ENCODE measurements around the gene PLA2G4B. TPM values are rescaled to one million over a fixed set of nuclear protein-coding genes. Genes with fewer than 3 reads are reported as not detected.

Gene PLA2G4B
- total and polyA plus RNA-seq, 9 donors: 4.8 to 17.5 (median 10.6) TPM

DNA sequence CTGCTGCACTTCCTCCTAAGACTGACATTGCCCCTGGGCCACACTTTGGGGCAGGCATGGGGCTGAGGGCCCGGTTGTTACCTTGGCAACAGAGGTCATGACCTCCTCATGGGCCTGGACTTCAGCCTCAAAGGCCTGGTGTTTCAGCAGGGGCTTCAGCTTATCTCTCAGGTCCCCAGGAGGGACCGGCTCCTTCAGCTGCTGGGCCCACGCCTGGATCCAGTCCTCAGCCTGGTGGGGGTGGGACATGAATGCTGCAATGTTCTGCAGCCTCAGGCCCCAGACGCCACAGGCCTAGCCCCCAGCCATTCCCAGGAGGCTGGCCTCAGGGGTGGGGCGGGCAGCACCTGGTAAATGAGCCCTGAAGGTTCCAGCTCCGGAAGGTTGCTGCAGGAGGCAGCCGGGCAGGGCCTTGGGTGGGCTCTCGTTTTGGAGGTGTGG, 27.6 kb downstream of the PLA2G4B start:
- intact Hi-C loops (cut with DNase I): no loop called here
- H3K4me1 ChIP-seq (ENCODE audit: insufficient read depth): no peaks in the 10 kb centered on the region
- WGBS, 3 donors: 78 to 82% (median 81%) methylated on average over 7 to 8 of the region's 8 CpGs
- H3K36me3 ChIP-seq: no peaks in the 10 kb centered on the region
- H3K9me3 ChIP-seq: no peaks in the 10 kb centered on the region
- DNase-seq: no peak
- no peak overlapping the region for H3K27ac ChIP-seq
- H3K4me3 ChIP-seq: no peak overlapping the region
- TF ChIP-seq POLR2A (IDR thresholded peaks at IDR 0.05) (no peak), EP300 (IDR thresholded peaks at IDR 0.05) (no peak)
- TF ChIP-seq, protein P1, sequence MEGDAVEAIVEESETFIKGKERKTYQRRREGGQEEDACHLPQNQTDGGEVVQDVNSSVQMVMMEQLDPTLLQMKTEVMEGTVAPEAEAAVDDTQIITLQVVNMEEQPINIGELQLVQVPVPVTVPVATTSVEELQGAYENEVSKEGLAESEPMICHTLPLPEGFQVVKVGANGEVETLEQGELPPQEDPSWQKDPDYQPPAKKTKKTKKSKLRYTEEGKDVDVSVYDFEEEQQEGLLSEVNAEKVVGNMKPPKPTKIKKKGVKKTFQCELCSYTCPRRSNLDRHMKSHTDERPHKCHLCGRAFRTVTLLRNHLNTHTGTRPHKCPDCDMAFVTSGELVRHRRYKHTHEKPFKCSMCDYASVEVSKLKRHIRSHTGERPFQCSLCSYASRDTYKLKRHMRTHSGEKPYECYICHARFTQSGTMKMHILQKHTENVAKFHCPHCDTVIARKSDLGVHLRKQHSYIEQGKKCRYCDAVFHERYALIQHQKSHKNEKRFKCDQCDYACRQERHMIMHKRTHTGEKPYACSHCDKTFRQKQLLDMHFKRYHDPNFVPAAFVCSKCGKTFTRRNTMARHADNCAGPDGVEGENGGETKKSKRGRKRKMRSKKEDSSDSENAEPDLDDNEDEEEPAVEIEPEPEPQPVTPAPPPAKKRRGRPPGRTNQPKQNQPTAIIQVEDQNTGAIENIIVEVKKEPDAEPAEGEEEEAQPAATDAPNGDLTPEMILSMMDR (IDR thresholded peaks at IDR 0.05): no peak
- H3K27me3 ChIP-seq: no peaks in the 10 kb centered on the region

DNA sequence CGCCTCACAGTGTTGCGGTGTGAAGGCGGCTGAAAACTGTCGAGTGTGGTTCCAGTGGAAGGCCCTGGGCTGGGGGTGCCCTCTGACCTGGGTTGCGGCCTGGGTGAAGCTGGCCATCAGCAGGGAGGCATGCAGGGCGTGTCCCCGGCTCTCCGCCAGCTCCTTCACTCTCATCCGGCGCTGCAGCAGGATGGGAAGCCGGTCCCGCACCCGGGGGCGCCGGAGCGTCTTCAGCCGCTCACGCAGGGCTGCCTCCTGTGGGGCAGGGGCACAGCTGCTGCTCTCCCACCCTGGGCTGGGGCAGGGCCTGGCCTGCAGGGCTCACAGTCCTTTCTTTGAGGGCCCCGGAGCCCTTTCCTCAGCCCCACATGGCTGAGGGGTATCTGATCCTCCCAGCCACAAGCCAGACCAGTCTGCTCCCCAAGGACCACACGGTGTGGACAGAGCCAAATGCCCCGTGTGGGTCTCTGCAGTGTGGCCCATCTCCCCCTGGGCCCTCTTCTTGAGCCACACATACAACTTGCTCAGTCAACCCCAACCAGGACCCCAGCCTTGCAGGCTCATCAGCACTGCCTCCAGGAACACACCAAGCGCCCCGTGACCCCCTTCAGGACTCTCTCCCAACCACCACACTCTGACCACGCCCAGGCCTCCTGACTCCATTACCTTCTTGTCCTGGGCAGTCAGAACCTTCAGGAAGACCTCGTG, 28.4 kb downstream of the PLA2G4B start:
- DNase-seq: no peak
- intact Hi-C loops (cut with DNase I): no loop called here
- Histone ChIP-seq H3K4me3 (no peak overlapping the region), H3K27ac (no peak overlapping the region), H3K4me1 (ENCODE audit: insufficient read depth) (no peaks in the 10 kb centered on the region), H3K9me3 (no peaks in the 10 kb centered on the region), H3K27me3 (no peaks in the 10 kb centered on the region), H3K36me3 (no peaks in the 10 kb centered on the region)
- WGBS, 3 donors: 80 to 90% (median 89%) methylated on average over 10 to 25 of the region's 25 CpGs
- TF ChIP-seq, protein P1 (IDR thresholded peaks at IDR 0.05): no peak

DNA sequence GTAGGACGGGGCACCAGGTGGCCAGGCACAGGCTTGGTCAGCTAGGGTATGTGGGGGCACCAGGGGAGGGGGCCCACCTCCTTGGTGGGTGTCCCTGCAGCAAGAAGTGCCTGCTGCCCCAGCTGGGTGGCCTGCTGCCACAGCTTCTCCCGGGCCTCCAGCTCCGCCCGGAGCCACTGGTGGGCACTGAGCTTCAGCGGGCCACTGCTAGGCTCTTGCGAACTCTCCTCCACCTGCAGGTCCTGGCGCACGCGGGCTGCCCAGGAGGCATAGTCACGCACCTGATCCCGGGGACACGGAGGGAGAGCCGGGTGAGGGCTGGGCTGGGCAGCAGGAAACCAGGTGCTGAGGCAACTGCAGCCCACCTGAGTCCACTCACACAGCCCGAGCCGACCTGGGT, 29.7 kb downstream of the PLA2G4B start:
- WGBS, 3 donors: 93 to 96% (median 95%) methylated on average over 12 to 15 of the region's 15 CpGs
- no peaks in the 10 kb centered on the region for H3K4me1 ChIP-seq (ENCODE audit: insufficient read depth)
- no peak overlapping the region for H3K4me3 ChIP-seq

DNA sequence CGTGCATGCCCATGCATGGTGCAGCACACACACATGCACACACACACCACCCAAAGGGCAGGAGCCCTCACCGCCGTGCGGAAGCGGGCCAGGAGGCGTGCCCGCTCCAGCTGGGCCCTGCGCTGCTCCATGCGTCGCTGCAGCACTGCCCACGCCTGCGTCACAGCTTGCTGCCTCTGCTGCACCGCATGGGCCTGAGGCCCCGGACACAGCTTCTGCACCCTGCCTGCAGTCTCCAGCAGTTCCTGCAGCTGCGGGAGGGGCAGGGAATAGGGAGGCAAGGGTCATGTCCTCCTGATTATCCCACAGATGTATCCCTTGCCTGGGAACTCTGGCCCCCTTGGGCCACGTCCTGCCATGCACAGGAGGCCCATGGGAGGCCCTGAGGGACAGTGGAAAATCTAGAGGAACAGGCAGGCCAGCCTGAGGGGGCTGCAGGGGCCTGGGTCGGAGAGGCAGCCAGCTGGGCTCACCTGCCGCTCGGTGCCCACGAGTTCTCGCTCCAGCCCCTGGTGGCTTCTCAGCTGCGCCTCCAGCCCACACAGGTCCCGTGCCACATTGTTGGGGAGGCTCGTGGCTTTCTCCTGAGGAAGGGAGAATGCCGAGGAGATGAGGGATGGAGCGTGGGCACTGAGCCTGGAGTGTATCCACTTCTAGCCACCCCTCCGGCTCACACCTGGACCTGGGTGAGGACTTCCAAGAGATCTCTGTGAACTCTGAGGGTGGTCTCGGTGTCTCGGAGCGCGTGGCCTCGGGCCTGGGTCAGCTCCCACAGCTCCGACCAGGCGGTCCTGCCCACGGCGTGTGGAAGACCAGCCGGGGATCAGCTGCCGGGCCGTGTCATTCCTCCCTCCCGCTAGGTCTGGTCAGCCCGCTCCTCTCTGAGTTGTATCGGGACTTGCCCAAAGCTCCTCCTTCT, 31.4 kb downstream of the PLA2G4B start:
- H3K27ac ChIP-seq: no peak overlapping the region
- DNase-seq: no peak
- intact Hi-C loops (cut with DNase I): no loop called here

More for the DNA sequence above, 29.7 kb downstream of the PLA2G4B start:
- H3K9me3 ChIP-seq: no peaks in the 10 kb centered on the region
- H3K27ac ChIP-seq: no peak overlapping the region
- TF ChIP-seq POLR2A (IDR thresholded peaks at IDR 0.05): no peak
- TF ChIP-seq, protein P1 (IDR thresholded peaks at IDR 0.05): no peak
- H3K27me3 ChIP-seq: no peaks in the 10 kb centered on the region
- no peak for DNase-seq
- intact Hi-C loops (cut with DNase I): no loop called here
- H3K36me3 ChIP-seq: no peaks in the 10 kb centered on the region

More for the DNA sequence above, 31.4 kb downstream of the PLA2G4B start:
- TF ChIP-seq, protein P1 (IDR thresholded peaks at IDR 0.05): no peak
- TF ChIP-seq POLR2A (IDR thresholded peaks at IDR 0.05) (no peak), EP300 (IDR thresholded peaks at IDR 0.05) (no peak)
- Histone ChIP-seq H3K4me1 (ENCODE audit: insufficient read depth) (no peaks in the 10 kb centered on the region), H3K27me3 (no peaks in the 10 kb centered on the region), H3K9me3 (no peaks in the 10 kb centered on the region), H3K36me3 (no peaks in the 10 kb centered on the region), H3K4me3 (no peak overlapping the region)
- 59 to 65% (median 61%) methylated on average over 42 of the region's 42 CpGs for WGBS, 3 donors
